Ishikawa (cell line): ENCODE results near the gene ASB4.

ENCODE experiments used
- CEBPB ChIP-seq: IDR thresholded peaks from 2 replicates; pipeline ENCODE4 v1.6.1; 2012
- CREB1 ChIP-seq: IDR thresholded peaks from 2 replicates; pipeline ENCODE4 v1.6.1; 2012; ENCODE audit warnings: low read depth
- EGR1 ChIP-seq: IDR thresholded peaks from 2 replicates; pipeline ENCODE4 v1.6.1; 2012
- EP300 ChIP-seq: IDR thresholded peaks from 2 replicates; pipeline ENCODE4 v1.6.1; 2012; ENCODE audit warnings: borderline replicate concordance
- FOXM1 ChIP-seq: IDR thresholded peaks from 2 replicates; pipeline ENCODE4 v1.6.1; 2012; ENCODE audit warnings: low read depth, borderline replicate concordance
- MAX ChIP-seq: IDR thresholded peaks from 2 replicates; pipeline ENCODE4 v1.6.1; 2012
- NFIC ChIP-seq: IDR thresholded peaks from 2 replicates; pipeline ENCODE4 v1.6.1; 2012
- RAD21 ChIP-seq: IDR thresholded peaks from 2 replicates; pipeline ENCODE4 v1.6.1; 2012; ENCODE audit warnings: low read depth
- TAF1 ChIP-seq: IDR thresholded peaks from 2 replicates; pipeline ENCODE4 v1.6.1; 2012; ENCODE audit warnings: low read depth, mild to moderate bottlenecking
- TCF12 ChIP-seq: IDR thresholded peaks from 2 replicates; pipeline ENCODE4 v1.6.1; 2012; ENCODE audit warnings: low read depth
- TEAD4 ChIP-seq: IDR thresholded peaks from 2 replicates; pipeline ENCODE4 v1.6.1; 2012
- YY1 ChIP-seq: IDR thresholded peaks from 2 replicates; pipeline ENCODE4 v1.6.1; 2012; ENCODE audit warnings: low read depth
- ZBTB7A ChIP-seq: IDR thresholded peaks from 2 replicates; pipeline ENCODE4 v1.6.1; 2012; ENCODE audit warnings: low read depth
- TF ChIP-seq, protein P1 (sequence below): IDR thresholded peaks from 2 replicates; pipeline ENCODE4 v1.6.1; 2012; ENCODE audit warnings: low read depth, mild to moderate bottlenecking
- TF ChIP-seq, protein P2 (sequence below): IDR thresholded peaks from 2 replicates; pipeline ENCODE4 v1.6.1; 2012

ASB4 gene

GRCh38 chr7:95560674-95561073 is 74.9 kb downstream of the ASB4 start:
- TF ChIP-seq, protein P1, sequence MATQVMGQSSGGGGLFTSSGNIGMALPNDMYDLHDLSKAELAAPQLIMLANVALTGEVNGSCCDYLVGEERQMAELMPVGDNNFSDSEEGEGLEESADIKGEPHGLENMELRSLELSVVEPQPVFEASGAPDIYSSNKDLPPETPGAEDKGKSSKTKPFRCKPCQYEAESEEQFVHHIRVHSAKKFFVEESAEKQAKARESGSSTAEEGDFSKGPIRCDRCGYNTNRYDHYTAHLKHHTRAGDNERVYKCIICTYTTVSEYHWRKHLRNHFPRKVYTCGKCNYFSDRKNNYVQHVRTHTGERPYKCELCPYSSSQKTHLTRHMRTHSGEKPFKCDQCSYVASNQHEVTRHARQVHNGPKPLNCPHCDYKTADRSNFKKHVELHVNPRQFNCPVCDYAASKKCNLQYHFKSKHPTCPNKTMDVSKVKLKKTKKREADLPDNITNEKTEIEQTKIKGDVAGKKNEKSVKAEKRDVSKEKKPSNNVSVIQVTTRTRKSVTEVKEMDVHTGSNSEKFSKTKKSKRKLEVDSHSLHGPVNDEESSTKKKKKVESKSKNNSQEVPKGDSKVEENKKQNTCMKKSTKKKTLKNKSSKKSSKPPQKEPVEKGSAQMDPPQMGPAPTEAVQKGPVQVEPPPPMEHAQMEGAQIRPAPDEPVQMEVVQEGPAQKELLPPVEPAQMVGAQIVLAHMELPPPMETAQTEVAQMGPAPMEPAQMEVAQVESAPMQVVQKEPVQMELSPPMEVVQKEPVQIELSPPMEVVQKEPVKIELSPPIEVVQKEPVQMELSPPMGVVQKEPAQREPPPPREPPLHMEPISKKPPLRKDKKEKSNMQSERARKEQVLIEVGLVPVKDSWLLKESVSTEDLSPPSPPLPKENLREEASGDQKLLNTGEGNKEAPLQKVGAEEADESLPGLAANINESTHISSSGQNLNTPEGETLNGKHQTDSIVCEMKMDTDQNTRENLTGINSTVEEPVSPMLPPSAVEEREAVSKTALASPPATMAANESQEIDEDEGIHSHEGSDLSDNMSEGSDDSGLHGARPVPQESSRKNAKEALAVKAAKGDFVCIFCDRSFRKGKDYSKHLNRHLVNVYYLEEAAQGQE, result no peak

DNA sequence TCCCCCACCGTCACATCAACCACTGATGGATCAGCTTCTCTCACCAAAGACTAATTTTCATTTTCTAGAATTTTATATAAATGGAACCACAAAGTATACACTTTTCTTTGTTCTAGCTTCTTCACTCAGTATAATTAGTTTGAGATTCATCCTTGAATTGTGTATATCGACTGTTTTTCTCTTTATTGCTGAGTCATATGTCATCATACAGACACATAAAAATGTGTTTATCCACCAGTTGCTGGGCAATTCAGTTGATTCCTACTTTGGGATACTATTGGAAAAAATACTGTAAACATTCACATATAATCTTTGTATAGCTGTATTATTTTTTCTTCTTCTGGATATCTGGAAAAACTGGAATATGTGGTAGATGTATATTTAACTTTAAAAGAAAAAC is 84.0 kb downstream of the ASB4 start:
- TF ChIP-seq FOXM1, result no peak

DNA sequence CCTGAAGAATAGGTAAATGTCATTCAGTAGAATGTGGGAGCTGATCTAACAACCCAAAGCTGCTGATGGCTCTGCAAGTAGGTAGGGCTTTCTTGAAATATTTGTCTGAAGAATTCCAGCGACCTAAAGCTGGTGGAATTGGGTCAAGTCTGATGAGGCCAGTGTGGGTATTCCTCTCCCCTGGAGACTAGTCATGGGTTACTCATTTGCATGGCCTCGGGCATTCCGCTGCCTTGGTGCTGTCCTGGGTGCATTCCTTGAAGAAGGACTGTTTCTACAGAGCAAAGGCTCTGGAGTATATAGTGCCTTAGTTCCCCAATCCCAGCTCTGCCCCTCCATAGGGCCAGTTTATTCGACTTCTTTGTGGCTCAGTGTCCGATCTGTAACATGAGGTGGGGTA is 91.4 kb downstream of the ASB4 start:
- TF ChIP-seq NFIC (no peak), MAX (no peak), FOXM1 (no peak)

- TF ChIP-seq ZBTB7A (no peak), MAX (no peak), NFIC (no peak), TEAD4 (no peak), TAF1 (no peak), CREB1 (no peak), CEBPB (no peak), TCF12 (no peak), RAD21 (no peak), EGR1 (no peak)
- TF ChIP-seq, protein P1, result no peak
- TF ChIP-seq, protein P2, sequence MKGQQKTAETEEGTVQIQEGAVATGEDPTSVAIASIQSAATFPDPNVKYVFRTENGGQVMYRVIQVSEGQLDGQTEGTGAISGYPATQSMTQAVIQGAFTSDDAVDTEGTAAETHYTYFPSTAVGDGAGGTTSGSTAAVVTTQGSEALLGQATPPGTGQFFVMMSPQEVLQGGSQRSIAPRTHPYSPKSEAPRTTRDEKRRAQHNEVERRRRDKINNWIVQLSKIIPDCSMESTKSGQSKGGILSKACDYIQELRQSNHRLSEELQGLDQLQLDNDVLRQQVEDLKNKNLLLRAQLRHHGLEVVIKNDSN, result no peak
These were observed 92.6 kb downstream of the ASB4 start for GRCh38 chr7:95578299-95578855.

GRCh38 chr7:95579318-95579717 is 93.6 kb downstream of the ASB4 start:
- TF ChIP-seq ZBTB7A (no peak), CEBPB (no peak), TAF1 (no peak), CREB1 (no peak), MAX (no peak), EP300 (no peak), NFIC (no peak), RAD21 (no peak), YY1 (no peak), EGR1 (no peak), TEAD4 (no peak), FOXM1 (no peak), TCF12 (no peak)
- TF ChIP-seq, protein P1, result no peak

DNA sequence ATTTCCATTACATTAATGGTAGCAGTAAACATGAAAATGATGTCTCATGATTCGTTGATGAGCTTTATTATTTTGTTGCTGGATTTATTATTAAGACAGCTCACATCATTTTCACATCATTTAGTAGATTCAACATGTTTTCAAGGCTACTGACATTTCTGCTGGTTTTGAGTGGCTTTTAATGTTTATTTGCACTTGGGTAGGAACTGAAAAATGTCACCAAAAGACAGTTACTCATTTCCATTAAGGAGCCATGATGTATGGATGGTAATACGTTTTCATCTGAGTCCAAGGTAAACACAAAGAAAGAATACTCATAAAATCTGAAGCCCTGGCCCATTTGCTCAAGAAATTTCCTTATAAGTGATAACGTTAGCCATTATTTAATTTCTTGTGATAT is 95.7 kb downstream of the ASB4 start:
- no peak for TF ChIP-seq RAD21
- no peak for TF ChIP-seq NFIC
- TF ChIP-seq, protein P1, result no peak
